ENCODE measurements around the gene FZD2. TPM values are rescaled to one million over a fixed set of nuclear protein-coding genes. Genes with fewer than 3 reads are reported as not detected.

FZD2 gene
- total RNA-seq, 1 experiment from 2014 or later: 0.55 TPM

GRCh38 chr17:44543213-44543904, 13.9 kb upstream of the FZD2 start:
- no peak for DNase-seq (ENCODE audit: low read depth, low spot score)
- in situ Hi-C loops (cut with HindIII; ENCODE audit: low pct_unique_long_range_greater_than_20kb, low sequenced_read_pairs): no loop called here

- no peak for DNase-seq (ENCODE audit: low read depth, low spot score)
- in situ Hi-C loops (cut with HindIII; ENCODE audit: low pct_unique_long_range_greater_than_20kb, low sequenced_read_pairs): no loop called here
These were observed 13.3 kb upstream of the FZD2 start for GRCh38 chr17:44543905-44544523.

GRCh38 chr17:44546671-44547606, 10.3 kb upstream of the FZD2 start:
- DNase-seq (ENCODE audit: low read depth, low spot score): no peak
- in situ Hi-C loops (cut with HindIII; ENCODE audit: low pct_unique_long_range_greater_than_20kb, low sequenced_read_pairs): no loop called here

GRCh38 chr17:44547625-44548267, 9.5 kb upstream of the FZD2 start:
- DNase-seq (ENCODE audit: low read depth, low spot score): no peak
- in situ Hi-C loops (cut with HindIII; ENCODE audit: low pct_unique_long_range_greater_than_20kb, low sequenced_read_pairs): no loop called here

- no peak for DNase-seq (ENCODE audit: low read depth, low spot score)
- in situ Hi-C loops (cut with HindIII; ENCODE audit: low pct_unique_long_range_greater_than_20kb, low sequenced_read_pairs): no loop called here
These were observed 8.7 kb upstream of the FZD2 start for GRCh38 chr17:44548376-44549230.

- in situ Hi-C loops (cut with HindIII; ENCODE audit: low pct_unique_long_range_greater_than_20kb, low sequenced_read_pairs): no loop called here
- no peak for DNase-seq (ENCODE audit: low read depth, low spot score)
These were observed 7.6 kb upstream of the FZD2 start for GRCh38 chr17:44549686-44550085.

- in situ Hi-C loops (cut with HindIII; ENCODE audit: low pct_unique_long_range_greater_than_20kb, low sequenced_read_pairs): no loop called here
- no peak for DNase-seq (ENCODE audit: low read depth, low spot score)
These were observed 4.9 kb upstream of the FZD2 start for GRCh38 chr17:44552361-44552760.

- DNase-seq (ENCODE audit: low read depth, low spot score): no peak
- in situ Hi-C loops (cut with HindIII; ENCODE audit: low pct_unique_long_range_greater_than_20kb, low sequenced_read_pairs): no loop called here
These were observed 2.2 kb upstream of the FZD2 start for GRCh38 chr17:44555099-44555498.

- peak; percentile 77 for DNase-seq (ENCODE audit: low read depth, low spot score)
- in situ Hi-C loops (cut with HindIII; ENCODE audit: low pct_unique_long_range_greater_than_20kb, low sequenced_read_pairs): no loop called here
These were observed 985 bp upstream of the FZD2 start for GRCh38 chr17:44556166-44556831.

- no peak for DNase-seq (ENCODE audit: low read depth, low spot score)
- in situ Hi-C loops (cut with HindIII; ENCODE audit: low pct_unique_long_range_greater_than_20kb, low sequenced_read_pairs): no loop called here
These were observed 484 bp downstream of the FZD2 start for GRCh38 chr17:44557651-44558285.

GRCh38 chr17:44558334-44558709, 1.0 kb downstream of the FZD2 start:
- no peak for DNase-seq (ENCODE audit: low read depth, low spot score)
- in situ Hi-C loops (cut with HindIII; ENCODE audit: low pct_unique_long_range_greater_than_20kb, low sequenced_read_pairs): no loop called here

- no peak for DNase-seq (ENCODE audit: low read depth, low spot score)
- in situ Hi-C loops (cut with HindIII; ENCODE audit: low pct_unique_long_range_greater_than_20kb, low sequenced_read_pairs): no loop called here
These were observed 1.7 kb downstream of the FZD2 start for GRCh38 chr17:44558710-44559633.

- in situ Hi-C loops (cut with HindIII; ENCODE audit: low pct_unique_long_range_greater_than_20kb, low sequenced_read_pairs): no loop called here
- DNase-seq (ENCODE audit: low read depth, low spot score): no peak
These were observed 2.6 kb downstream of the FZD2 start for GRCh38 chr17:44559634-44560554.

GRCh38 chr17:44561237-44561623, 3.9 kb downstream of the FZD2 start:
- no peak for DNase-seq (ENCODE audit: low read depth, low spot score)
- in situ Hi-C loops (cut with HindIII; ENCODE audit: low pct_unique_long_range_greater_than_20kb, low sequenced_read_pairs): no loop called here
